GM19238 (cell line): ENCODE measurements around the gene REN.

Experiments
- DNase-seq: peaks from one replicate; pipeline ENCODE4 v3.0.0; 2011; ENCODE audit warnings: low spot score; ENCODE audit not compliant: insufficient read length

Gene REN

GRCh38 chr1:204110894-204111633, 55.1 kb downstream of the REN start:
- no peak for DNase-seq

GRCh38 chr1:204108312-204109141, 57.6 kb downstream of the REN start:
- DNase-seq, result no peak

GRCh38 chr1:204107892-204108291, 58.2 kb downstream of the REN start:
- DNase-seq, result no peak

GRCh38 chr1:204106825-204107224, 59.3 kb downstream of the REN start:
- DNase-seq, result no peak

GRCh38 chr1:204105131-204105515, 61.0 kb downstream of the REN start:
- DNase-seq, result no peak
